ENCODE measurements around the gene ABCE1.

The ABCE1 gene

DNA sequence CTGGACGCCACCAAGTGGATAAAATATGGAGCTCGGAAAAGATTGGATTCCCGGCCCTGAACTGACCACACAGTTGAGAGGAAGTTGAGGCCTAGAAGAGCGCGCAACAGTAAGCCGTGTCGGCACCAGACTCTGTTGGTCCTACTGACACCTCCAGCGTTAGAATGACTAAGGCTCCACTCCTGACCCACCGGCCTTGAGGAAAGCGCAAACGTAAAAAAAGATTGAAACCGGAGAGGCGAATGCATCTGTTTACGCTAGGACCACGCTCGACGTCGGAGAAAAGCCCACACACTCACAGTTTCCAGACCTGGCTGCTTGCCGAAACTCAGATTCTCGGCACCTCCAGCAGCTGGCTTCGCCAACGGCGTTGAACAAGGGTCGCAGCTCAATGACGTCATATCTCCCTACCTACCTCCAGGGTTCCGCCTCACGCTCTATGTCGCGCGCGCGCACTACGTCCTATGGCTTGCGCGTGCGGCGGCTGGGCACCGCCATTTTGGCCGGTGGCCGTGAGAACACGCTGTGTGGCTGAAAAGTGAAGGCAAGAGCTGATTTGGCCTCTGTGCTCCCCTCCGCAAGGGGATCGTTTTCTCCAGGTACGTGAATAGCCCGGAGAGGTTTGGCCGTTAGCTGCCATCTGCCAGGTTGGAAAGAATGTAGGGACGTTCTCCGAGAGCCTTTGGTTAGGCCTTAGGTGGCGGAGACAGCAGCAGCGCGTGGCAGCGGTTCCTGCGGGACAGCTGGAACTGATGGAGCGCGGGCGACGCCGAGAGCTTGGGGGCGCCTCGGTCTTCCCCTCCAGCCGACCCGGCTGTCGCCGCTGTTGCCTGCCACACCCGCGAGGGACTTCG, at the start of gene ABCE1, which contains the start of gene ANAPC10:
ABCE1 (plus strand) TSS at position 491 of the 854 bp plus-strand sequence. CDS start 6,102 bp downstream, outside the sequence.
ANAPC10 (minus strand) TSS at position 376 of the 854 bp plus-strand sequence. CDS start 2,097 bp downstream, outside the sequence.
- Histone ChIP-seq H3K9ac (ENCODE audit: insufficient read length) (peak within 1 kb of the TSS; percentile 95), H3K9me3 (ENCODE audit: low read depth, low read length) (peaks cover 7% of the 10 kb centered on the region), H3K4me3 (peak within 1 kb of the TSS; percentile 84), H3K27ac (peak within 1 kb of the TSS; percentile 63), H3K36me3 (ENCODE audit: insufficient read depth, low read length) (peaks cover 62% of the 10 kb centered on the region)
- TF ChIP-seq EZH2 (IDR thresholded peaks at IDR 0.05) (no peak), FOXP2 (optimal IDR thresholded peaks at IDR 0.05; ENCODE audit: control extremely low read depth, extremely low read length, insufficient read depth) (peak; percentile 69), POLR2AphosphoS5 (IDR thresholded peaks at IDR 0.05; ENCODE audit: borderline replicate concordance, low read depth, low read length) (peak; percentile 95)
- DNase-seq (ENCODE audit: low read depth, low spot score) = peak; percentile 86

DNA sequence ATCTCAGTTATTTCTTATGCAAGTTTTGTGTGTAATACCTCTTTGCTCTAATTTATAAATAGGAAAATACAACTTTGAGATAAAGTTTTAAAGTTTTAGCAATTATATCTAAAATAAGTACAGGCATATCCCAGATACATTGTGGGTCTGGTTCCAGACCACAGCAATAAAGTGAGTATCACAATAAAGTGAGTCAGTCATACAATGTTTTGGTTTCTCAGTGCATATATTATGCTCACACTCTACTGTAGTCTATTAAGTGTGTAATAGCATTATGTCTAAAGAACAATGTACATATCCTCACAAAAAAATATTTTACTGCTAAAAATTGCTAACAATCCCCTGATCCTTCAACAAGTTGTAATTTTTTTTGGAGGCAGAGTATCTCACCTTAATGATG, 49.3 kb upstream of the ABCE1 start:
- Histone ChIP-seq H3K4me3 (no peak overlapping the region), H3K9me3 (ENCODE audit: low read depth, low read length) (peaks cover 7% of the 10 kb centered on the region; the same call in 1 of the 2 replicates), H3K9ac (ENCODE audit: insufficient read length) (no peak overlapping the region), H3K27ac (peak overlapping the region; percentile 49), H3K36me3 (ENCODE audit: insufficient read depth, low read length) (peaks cover 26% of the 10 kb centered on the region)
- TF ChIP-seq FOXP2 (optimal IDR thresholded peaks at IDR 0.05; ENCODE audit: control extremely low read depth, extremely low read length, insufficient read depth) = no peak
- TF ChIP-seq EZH2 (IDR thresholded peaks at IDR 0.05) = no peak
- TF ChIP-seq POLR2AphosphoS5 (IDR thresholded peaks at IDR 0.05; ENCODE audit: borderline replicate concordance, low read depth, low read length) = no peak
- no peak for DNase-seq (ENCODE audit: low read depth, low spot score)

DNA sequence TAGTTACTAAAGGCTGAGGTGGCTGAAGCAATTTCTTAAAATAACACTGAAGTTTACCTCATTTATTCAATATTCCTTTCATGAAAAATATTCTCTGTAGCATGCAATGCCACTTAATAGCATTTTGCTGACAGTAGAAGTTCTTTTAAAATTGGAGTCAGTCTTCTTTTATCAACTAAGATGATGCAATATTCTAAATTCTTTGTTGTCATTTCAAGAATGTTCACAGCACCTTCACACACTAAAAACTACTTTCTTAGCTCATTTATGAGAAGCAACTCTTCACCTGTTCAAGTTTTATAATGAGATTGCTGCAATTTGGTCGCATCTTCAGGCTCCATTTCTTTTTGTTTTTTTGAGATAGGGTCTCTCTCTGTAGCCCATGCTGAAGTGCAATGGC, 48.9 kb upstream of the ABCE1 start:
- TF ChIP-seq POLR2AphosphoS5 (IDR thresholded peaks at IDR 0.05; ENCODE audit: borderline replicate concordance, low read depth, low read length) = no peak
- TF ChIP-seq EZH2 (IDR thresholded peaks at IDR 0.05) = no peak
- TF ChIP-seq FOXP2 (optimal IDR thresholded peaks at IDR 0.05; ENCODE audit: control extremely low read depth, extremely low read length, insufficient read depth) = no peak
- peaks cover 7% of the 10 kb centered on the region; the same call in 1 of the 2 replicates for H3K9me3 ChIP-seq (ENCODE audit: low read depth, low read length)
- H3K9ac ChIP-seq (ENCODE audit: insufficient read length) = no peak overlapping the region
- H3K36me3 ChIP-seq (ENCODE audit: insufficient read depth, low read length) = peaks cover 26% of the 10 kb centered on the region
- DNase-seq (ENCODE audit: low read depth, low spot score) = no peak
- no peak overlapping the region for H3K4me3 ChIP-seq
- H3K27ac ChIP-seq = peak overlapping the region; percentile 49

DNA sequence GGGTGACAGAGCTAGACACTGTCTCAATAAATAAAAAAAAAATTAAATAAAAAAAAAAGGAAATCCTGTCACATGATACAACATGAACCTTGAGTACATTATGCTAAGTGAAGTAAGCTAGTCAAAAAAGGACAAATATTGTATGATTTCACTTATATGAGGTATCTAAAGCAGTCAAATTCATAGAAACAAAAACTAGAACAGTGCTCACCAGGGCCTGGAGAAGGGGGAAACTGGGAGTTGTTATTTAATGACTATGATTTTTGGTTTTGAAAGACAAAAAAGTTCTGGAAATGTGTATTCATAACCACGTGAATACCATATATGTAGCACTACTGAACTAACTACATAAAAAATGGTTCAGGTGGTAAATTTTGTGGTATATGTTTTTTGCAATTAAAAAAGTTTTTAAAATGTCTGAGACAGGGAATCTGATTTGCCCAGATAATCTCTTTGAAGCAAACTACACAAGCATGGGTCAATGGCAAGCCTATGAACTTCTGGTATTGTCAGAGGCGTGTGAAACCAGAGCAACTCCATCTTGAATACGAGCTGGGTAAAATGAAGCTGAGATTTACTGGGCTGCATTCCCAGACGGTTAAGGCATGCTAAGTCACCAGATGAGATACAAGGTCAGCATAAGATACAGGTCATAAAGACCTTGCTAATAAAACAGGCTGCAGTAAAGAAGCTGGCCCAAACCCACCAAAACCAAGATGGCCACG, 42.4 kb upstream of the ABCE1 start:
- Histone ChIP-seq H3K36me3 (ENCODE audit: insufficient read depth, low read length) (peaks cover 19% of the 10 kb centered on the region), H3K4me3 (no peak overlapping the region), H3K9ac (ENCODE audit: insufficient read length) (no peak overlapping the region), H3K27ac (no peak overlapping the region), H3K9me3 (ENCODE audit: low read depth, low read length) (no peaks in the 10 kb centered on the region)
- TF ChIP-seq POLR2AphosphoS5 (IDR thresholded peaks at IDR 0.05; ENCODE audit: borderline replicate concordance, low read depth, low read length) (no peak), FOXP2 (optimal IDR thresholded peaks at IDR 0.05; ENCODE audit: control extremely low read depth, extremely low read length, insufficient read depth) (no peak), EZH2 (IDR thresholded peaks at IDR 0.05) (no peak)
- DNase-seq (ENCODE audit: low read depth, low spot score) = no peak

DNA sequence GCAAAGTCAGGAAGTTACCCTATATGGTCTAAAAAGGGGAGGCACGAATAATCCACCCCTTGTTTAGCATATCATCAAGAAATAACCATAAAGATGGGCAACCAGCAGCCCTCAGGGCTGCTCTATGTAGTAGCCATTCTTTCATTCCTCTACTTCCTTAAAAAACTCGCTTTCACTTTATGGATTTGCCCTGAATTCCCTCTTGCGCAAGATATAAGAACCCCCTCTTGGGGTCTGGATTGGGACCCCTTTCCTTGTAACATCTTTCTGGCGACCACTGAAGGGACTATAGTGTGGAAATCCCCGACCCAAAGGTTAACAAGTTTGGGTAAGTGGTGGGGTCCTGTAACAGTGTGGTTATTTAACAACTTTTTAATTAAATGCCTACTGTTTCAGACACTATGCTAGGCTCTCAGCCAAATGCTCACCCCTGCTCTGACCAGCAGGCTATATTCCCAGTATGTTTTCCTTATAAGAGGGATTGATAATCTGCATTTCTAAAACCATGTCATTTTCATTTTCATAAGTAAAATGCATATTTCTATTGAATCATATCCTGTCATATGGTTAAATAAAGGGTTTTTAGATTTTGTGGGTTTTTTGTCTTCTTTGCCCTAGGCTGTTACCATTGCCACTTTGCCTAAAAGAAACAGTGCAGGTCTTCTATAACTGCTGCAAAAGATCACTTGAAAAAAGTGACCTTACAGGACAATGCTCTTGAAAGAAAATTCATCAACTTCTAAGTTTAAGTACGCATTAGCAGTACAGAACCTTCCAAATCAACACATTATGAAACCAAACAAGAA, 41.6 kb upstream of the ABCE1 start:
- no peak for TF ChIP-seq FOXP2 (optimal IDR thresholded peaks at IDR 0.05; ENCODE audit: control extremely low read depth, extremely low read length, insufficient read depth)
- no peak for TF ChIP-seq POLR2AphosphoS5 (IDR thresholded peaks at IDR 0.05; ENCODE audit: borderline replicate concordance, low read depth, low read length)
- TF ChIP-seq EZH2 (IDR thresholded peaks at IDR 0.05) = no peak
- DNase-seq (ENCODE audit: low read depth, low spot score) = no peak
- H3K36me3 ChIP-seq (ENCODE audit: insufficient read depth, low read length) = peaks cover 11% of the 10 kb centered on the region; the same call in 1 of the 2 replicates
- H3K27ac ChIP-seq = peak overlapping the region; percentile 81
- no peak overlapping the region for H3K9ac ChIP-seq (ENCODE audit: insufficient read length)
- peak overlapping the region; percentile 37 for H3K4me3 ChIP-seq
- no peaks in the 10 kb centered on the region for H3K9me3 ChIP-seq (ENCODE audit: low read depth, low read length)

DNA sequence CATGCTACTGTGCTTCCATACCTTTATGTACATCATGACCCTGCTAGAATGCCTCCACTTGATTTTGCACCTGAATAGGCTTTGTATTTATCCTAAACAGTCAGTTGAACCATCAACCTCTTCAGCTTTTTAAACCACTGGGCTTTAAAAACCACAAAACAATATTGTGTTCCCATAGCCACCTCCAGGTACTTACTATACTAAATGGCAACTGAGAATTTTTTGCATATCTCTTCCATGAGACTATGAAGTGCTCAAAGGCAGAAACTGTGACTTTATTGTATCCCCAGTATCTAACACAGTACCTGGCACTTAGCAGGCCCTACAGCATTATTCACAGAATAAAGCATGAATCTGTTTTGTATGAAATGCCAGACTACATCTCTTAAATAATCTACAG, 39.9 kb upstream of the ABCE1 start:
- no peak for DNase-seq (ENCODE audit: low read depth, low spot score)
- H3K9me3 ChIP-seq (ENCODE audit: low read depth, low read length) = no peaks in the 10 kb centered on the region
- TF ChIP-seq FOXP2 (optimal IDR thresholded peaks at IDR 0.05; ENCODE audit: control extremely low read depth, extremely low read length, insufficient read depth) (no peak), POLR2AphosphoS5 (IDR thresholded peaks at IDR 0.05; ENCODE audit: borderline replicate concordance, low read depth, low read length) (no peak), EZH2 (IDR thresholded peaks at IDR 0.05) (no peak)
- H3K36me3 ChIP-seq (ENCODE audit: insufficient read depth, low read length) = peaks cover 11% of the 10 kb centered on the region
- H3K4me3 ChIP-seq = no peak overlapping the region
- H3K9ac ChIP-seq (ENCODE audit: insufficient read length) = no peak overlapping the region
- no peak overlapping the region for H3K27ac ChIP-seq

DNA sequence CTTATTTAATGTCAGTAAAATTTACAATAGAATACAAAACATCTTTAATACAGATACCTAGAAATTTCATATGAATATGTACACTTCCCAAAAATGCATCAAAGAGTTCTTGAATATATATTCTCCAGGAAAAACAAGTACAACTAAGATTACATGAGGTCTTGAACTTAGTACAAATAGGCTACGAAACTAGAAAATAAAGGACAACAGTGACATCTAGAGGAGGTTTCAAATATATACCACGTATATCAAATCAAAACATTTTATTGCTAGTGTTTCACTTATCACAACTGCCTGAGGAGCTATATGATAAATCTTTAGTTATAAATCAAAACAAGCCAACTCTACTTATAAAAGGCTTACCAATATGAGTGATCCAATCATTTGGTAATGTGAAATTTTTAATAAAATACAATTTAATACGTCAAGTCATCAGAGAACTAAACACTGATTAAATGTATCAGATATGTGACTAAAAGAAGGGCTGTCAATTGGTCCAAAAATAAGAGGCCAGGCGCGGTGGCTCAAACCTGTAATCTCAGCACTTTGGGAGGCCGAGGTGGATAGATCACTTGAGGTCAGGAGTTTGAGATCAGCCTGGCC, 36.7 kb upstream of the ABCE1 start:
- Histone ChIP-seq H3K9ac (ENCODE audit: insufficient read length) (no peak overlapping the region), H3K36me3 (ENCODE audit: insufficient read depth, low read length) (peaks cover 11% of the 10 kb centered on the region), H3K4me3 (no peak overlapping the region), H3K9me3 (ENCODE audit: low read depth, low read length) (no peaks in the 10 kb centered on the region), H3K27ac (no peak overlapping the region)
- TF ChIP-seq FOXP2 (optimal IDR thresholded peaks at IDR 0.05; ENCODE audit: control extremely low read depth, extremely low read length, insufficient read depth) = no peak
- TF ChIP-seq EZH2 (IDR thresholded peaks at IDR 0.05) = no peak
- no peak for TF ChIP-seq POLR2AphosphoS5 (IDR thresholded peaks at IDR 0.05; ENCODE audit: borderline replicate concordance, low read depth, low read length)
- peak; percentile 72 for DNase-seq (ENCODE audit: low read depth, low spot score)
